NCI-H1436 treated with DMSO at 0.1 percent for 48 hours (cell line): ENCODE measurements around the gene SSBP2.
A peak's percentile ranks its signal among the peaks of the same experiment; 100 is the strongest.

ENCODE experiments used
- DNase-seq: peaks from one replicate; lab custom pipeline; 2025; lab: John Stamatoyannopoulos, UW

The SSBP2 gene

GRCh38 chr5:81751009-81751835 lies at the start of gene SSBP2:
Gene SSBP2 (minus strand): TSS chr5:81751097. CDS start chr5:81751042, 55 bp downstream.
- DNase-seq = peak; percentile 90

GRCh38 chr5:81795666-81796065 lies 44.8 kb upstream of the SSBP2 start:
- DNase-seq = no peak

GRCh38 chr5:81794226-81794625 lies 43.3 kb upstream of the SSBP2 start:
- DNase-seq = no peak

GRCh38 chr5:81790336-81790735 lies 39.4 kb upstream of the SSBP2 start:
- no peak for DNase-seq

GRCh38 chr5:81789033-81789432 lies 38.1 kb upstream of the SSBP2 start:
- DNase-seq = no peak

GRCh38 chr5:81788329-81788728 lies 37.4 kb upstream of the SSBP2 start:
- DNase-seq = no peak

GRCh38 chr5:81787474-81788242 lies 36.8 kb upstream of the SSBP2 start:
- no peak for DNase-seq

GRCh38 chr5:81786991-81787390 lies 36.1 kb upstream of the SSBP2 start:
- no peak for DNase-seq

GRCh38 chr5:81786496-81786895 lies 35.6 kb upstream of the SSBP2 start:
- no peak for DNase-seq

GRCh38 chr5:81785322-81785721 lies 34.4 kb upstream of the SSBP2 start:
- DNase-seq = no peak

- DNase-seq = no peak
Observed at GRCh38 chr5:81783401-81783800, 32.5 kb upstream of the SSBP2 start.

GRCh38 chr5:81782811-81783210 lies 31.9 kb upstream of the SSBP2 start:
- DNase-seq = no peak

- DNase-seq = no peak
Observed at GRCh38 chr5:81779916-81780266, 29.0 kb upstream of the SSBP2 start.

GRCh38 chr5:81779125-81779915 lies 28.4 kb upstream of the SSBP2 start:
- no peak for DNase-seq

- no peak for DNase-seq
Observed at GRCh38 chr5:81778642-81779041, 27.7 kb upstream of the SSBP2 start.

GRCh38 chr5:81776258-81776657 lies 25.4 kb upstream of the SSBP2 start:
- no peak for DNase-seq

- no peak for DNase-seq
Observed at GRCh38 chr5:81774374-81774773, 23.5 kb upstream of the SSBP2 start.

- no peak for DNase-seq
Observed at GRCh38 chr5:81773574-81773973, 22.7 kb upstream of the SSBP2 start.

- no peak for DNase-seq
Observed at GRCh38 chr5:81773161-81773560, 22.3 kb upstream of the SSBP2 start.

GRCh38 chr5:81772488-81772887 lies 21.6 kb upstream of the SSBP2 start:
- no peak for DNase-seq

- DNase-seq = no peak
Observed at GRCh38 chr5:81768935-81769452, 18.1 kb upstream of the SSBP2 start.

- no peak for DNase-seq
Observed at GRCh38 chr5:81767938-81768337, 17.0 kb upstream of the SSBP2 start.
